Measurements from ENCODE around the gene ZNF354C.

The ZNF354C gene

DNA sequence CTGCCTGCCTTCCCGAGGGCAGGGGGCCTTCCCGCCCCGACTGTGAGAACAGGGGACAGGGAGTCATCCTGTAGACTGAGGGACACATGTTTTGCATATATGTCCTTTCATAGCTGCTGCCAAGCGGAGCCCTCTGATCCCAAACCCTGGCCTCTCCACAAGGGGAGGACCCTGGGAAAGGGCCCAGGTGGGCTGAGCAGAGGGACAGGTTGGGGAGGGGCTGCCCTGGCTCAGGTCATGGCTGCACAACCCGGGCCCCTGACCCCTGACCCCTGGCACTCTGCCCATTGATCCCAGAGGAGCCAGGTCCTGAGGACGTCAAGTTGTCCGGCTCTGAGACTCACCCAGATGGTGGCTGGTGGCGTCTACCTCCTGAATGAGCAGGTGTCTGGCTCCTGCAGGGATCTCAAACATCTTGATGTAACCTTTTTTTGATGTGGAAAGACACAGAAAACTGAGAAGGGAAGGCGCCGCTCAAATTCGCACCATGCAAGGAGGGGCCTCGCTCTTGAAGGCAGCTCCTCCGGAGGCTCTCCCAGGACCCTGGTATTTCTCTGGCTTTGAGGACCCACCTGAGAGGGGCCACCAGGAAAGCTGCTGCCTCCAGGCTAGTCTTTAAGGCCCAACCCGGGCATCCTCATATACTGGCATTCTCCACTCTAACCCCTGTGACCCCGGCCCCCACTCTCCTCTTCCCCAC lies 71.9 kb downstream of the ZNF354C start:
- no peak overlapping the region for H2BK15ac ChIP-seq (ENCODE audit: low read depth, poor library complexity, severe bottlenecking)
- H3K79me1 ChIP-seq (replicated peaks; ENCODE audit: low read length, poor library complexity, severe bottlenecking), result no peaks in the 10 kb centered on the region
- no peak overlapping the region for H3K4me3 ChIP-seq (ENCODE audit: insufficient read depth in 1 of 2, low read depth in 1 of 2, low read length in 2 of 2)
- H3K4me2 ChIP-seq (ENCODE audit: low read length, poor library complexity, severe bottlenecking), result no peak overlapping the region
- no peak overlapping the region for H3K18ac ChIP-seq (ENCODE audit: low read depth in 1 of 2, low read length in 2 of 2)
- H3K36me3 ChIP-seq (ENCODE audit: control insufficient read depth in 1 of 2, insufficient read depth in 2 of 2, low read depth in 1 of 2, low read length in 2 of 2), result peaks cover 0 to 69% of the 10 kb centered on the region in 2 experiments
- no peak for DNase-seq
- H2BK5ac ChIP-seq (ENCODE audit: low read depth, low read length, poor library complexity, severe bottlenecking), result no peak overlapping the region
- H3K9me3 ChIP-seq (ENCODE audit: control insufficient read depth, low read length), result no peaks in the 10 kb centered on the region
- no peak overlapping the region for H3K14ac ChIP-seq (ENCODE audit: low read length in 2 of 2)
- H3K4me1 ChIP-seq (ENCODE audit: control insufficient read depth, insufficient read depth, low read depth, low read length), result no peaks in the 10 kb centered on the region
- H3K27ac ChIP-seq (ENCODE audit: low read length, poor library complexity, severe bottlenecking), result no peak overlapping the region
- no peak overlapping the region for H2AFZ ChIP-seq (ENCODE audit: low read depth, low read length)
- WGBS, result 80% methylated on average over 14 of the region's 15 CpGs
- no peak overlapping the region for H2AK5ac ChIP-seq (ENCODE audit: low read length, severe bottlenecking)
- no peak overlapping the region for H2BK120ac ChIP-seq (ENCODE audit: low read depth, low read length)
- H3K9ac ChIP-seq (ENCODE audit: low read length), result no peak overlapping the region
- no peak overlapping the region for H2BK12ac ChIP-seq (ENCODE audit: low read length in 2 of 2)
- H3K27me3 ChIP-seq (ENCODE audit: control insufficient read depth in 1 of 2, insufficient read depth in 1 of 2, low read length in 2 of 2), result no peaks in the 10 kb centered on the region
- H4K8ac ChIP-seq (ENCODE audit: low read length), result no peak overlapping the region
- H4K91ac ChIP-seq (ENCODE audit: low read length), result no peak overlapping the region
- no peak overlapping the region for H3K4ac ChIP-seq (ENCODE audit: low read depth in 1 of 2, low read length in 2 of 2)
- peak overlapping the region in 1 of 2 experiments; percentile 50 for H3K23ac ChIP-seq (ENCODE audit: low read length in 2 of 2)

DNA sequence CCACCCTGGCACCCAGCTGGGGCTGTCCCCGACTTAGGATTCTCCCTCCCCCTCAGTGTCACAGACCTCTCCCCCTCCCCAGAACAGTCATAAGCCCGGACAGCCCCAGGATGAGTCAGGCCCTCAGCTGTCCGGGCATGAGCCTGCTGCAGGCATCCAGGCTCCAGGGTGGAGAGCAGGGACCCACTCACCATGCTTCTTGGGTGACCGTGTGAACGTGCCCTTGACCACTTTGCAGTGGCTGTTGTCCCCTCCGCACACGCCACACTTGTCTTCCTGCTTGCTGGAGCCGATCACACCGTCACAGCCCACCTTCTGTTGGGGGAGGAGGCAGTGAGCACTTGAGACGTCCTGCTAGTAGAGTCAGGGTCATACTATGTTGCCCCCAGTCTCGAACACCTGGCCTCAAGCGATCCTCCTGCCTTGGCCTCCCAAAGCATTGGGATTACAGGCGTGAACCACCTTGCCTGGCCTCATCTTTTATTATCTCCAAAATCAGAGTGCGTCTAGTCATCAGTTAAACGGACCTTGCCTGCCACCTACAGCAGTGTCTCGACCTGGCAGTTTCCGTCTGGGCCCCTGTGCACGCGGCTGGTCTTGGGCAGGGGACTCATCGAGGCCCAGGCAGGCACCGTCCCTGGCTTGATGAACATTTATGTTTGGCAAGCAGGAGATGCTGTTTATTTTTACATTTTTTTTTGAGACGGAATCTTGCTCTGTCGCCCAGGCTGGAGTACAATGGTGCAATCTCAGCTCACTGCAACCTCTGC lies 72.6 kb downstream of the ZNF354C start:
- Histone ChIP-seq H2BK5ac (ENCODE audit: low read depth, low read length, poor library complexity, severe bottlenecking) (no peak overlapping the region), H3K4me3 (ENCODE audit: insufficient read depth in 1 of 2, low read depth in 1 of 2, low read length in 2 of 2) (no peak overlapping the region), H2BK120ac (ENCODE audit: low read depth, low read length) (no peak overlapping the region), H3K27me3 (ENCODE audit: control insufficient read depth in 1 of 2, insufficient read depth in 1 of 2, low read length in 2 of 2) (no peaks in the 10 kb centered on the region), H2BK12ac (ENCODE audit: low read length in 2 of 2) (no peak overlapping the region), H4K91ac (ENCODE audit: low read length) (no peak overlapping the region), H2AFZ (ENCODE audit: low read depth, low read length) (no peak overlapping the region), H3K9me3 (ENCODE audit: control insufficient read depth, low read length) (no peaks in the 10 kb centered on the region), H3K4me1 (ENCODE audit: control insufficient read depth, insufficient read depth, low read depth, low read length) (no peaks in the 10 kb centered on the region), H3K14ac (ENCODE audit: low read length in 2 of 2) (no peak overlapping the region), H3K27ac (ENCODE audit: low read length, poor library complexity, severe bottlenecking) (no peak overlapping the region), H3K36me3 (ENCODE audit: control insufficient read depth in 1 of 2, insufficient read depth in 2 of 2, low read depth in 1 of 2, low read length in 2 of 2) (peaks cover 0 to 64% of the 10 kb centered on the region in 2 experiments), H2BK15ac (ENCODE audit: low read depth, poor library complexity, severe bottlenecking) (no peak overlapping the region), H3K4me2 (ENCODE audit: low read length, poor library complexity, severe bottlenecking) (no peak overlapping the region), H3K9ac (ENCODE audit: low read length) (no peak overlapping the region), H3K79me1 (replicated peaks; ENCODE audit: low read length, poor library complexity, severe bottlenecking) (no peaks in the 10 kb centered on the region), H3K23ac (ENCODE audit: low read length in 2 of 2) (no peak overlapping the region), H4K8ac (ENCODE audit: low read length) (no peak overlapping the region), H3K4ac (ENCODE audit: low read depth in 1 of 2, low read length in 2 of 2) (no peak overlapping the region), H3K18ac (ENCODE audit: low read depth in 1 of 2, low read length in 2 of 2) (no peak overlapping the region), H2AK5ac (ENCODE audit: low read length, severe bottlenecking) (no peak overlapping the region)
- WGBS, result 88% methylated on average over 23 of the region's 23 CpGs
- DNase-seq, result peak; percentile 2

All from mesenchymal stem cell (in vitro differentiated cells and primary cell).